HG02678 (cell line): Measurements from ENCODE around the gene DIP2A.

Experiments
- ATAC-seq: cut with Tn5 transposase; IDR thresholded peaks from one replicate; pipeline ENCODE4 v1.9.1; 2021; ENCODE audit warnings: mild to moderate bottlenecking, moderate library complexity; ENCODE audit not compliant: unreplicated experiment

DIP2A gene

DNA sequence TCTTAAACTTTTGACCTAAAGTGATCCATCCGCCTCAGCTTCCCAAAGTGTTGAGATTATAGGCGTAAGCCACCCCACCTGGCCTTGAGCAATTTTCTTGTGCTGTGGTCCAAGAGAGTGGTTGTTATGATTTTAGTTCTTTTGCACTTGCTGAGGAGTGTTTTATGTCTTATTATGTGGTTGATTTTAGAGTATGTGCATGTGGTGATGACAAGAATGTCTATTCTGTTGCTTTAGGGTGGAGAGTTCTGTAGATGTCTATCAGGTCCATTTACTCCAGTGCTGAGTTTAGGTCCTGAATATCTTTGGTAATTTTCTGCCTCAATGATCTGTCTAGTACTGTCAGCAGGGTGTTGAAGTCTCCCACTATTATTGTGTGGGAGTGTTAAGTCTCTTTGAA is 157.4 kb downstream of the DIP2A start:
- ATAC-seq, result no peak

DNA sequence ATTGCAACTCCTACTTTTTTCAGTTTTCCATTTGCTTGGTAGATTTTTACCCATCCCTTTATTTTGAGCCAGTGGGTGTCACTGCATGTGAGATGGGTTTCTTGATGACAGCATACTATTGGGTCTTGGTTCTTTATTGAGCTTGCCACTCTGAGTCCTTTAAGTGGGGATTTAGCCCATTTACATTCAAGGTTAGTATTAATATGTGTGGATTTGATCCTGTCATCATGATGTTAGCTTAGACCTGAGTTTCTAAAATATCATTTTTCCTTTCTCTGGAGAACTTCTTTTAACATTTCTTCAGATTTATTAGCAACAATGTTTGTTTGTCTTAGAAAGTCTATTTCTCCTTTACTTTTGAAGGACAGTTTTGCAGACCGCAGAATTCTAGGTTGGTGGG is 158.0 kb downstream of the DIP2A start:
- ATAC-seq, result no peak

DNA sequence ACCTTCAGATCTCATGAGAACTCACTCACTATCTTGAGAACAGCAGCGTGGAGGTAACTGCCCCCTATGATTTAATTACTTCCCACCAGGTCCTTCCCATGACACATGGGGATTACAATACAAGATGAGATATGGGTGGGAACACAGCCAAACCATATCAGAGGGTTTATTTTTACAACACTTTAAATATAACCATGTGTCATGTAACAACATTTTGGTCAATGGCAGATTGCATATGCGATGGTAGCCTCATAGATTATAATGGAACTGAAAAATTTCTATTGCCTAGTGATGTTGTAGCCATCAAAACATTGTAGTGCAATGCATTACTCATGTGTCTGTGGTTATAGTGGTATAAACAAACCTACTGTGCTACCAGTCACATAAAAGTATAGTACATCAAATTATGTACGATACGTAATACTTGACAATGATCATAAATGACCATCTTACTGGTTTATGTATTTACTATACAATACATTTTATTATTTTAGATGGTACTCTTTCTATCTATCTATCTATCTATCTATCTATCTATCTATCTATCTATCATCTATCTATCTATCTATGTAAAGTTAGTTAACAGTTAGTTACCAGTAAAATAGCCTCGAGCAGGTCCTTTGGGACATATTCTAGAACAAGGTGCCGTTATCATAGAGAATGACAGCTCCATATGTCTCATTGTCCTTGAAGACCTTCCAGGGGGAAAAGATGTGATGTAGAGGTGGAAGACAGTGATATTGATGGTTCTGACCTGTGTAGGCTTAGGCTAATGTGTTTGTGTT is 158.8 kb downstream of the DIP2A start:
- ATAC-seq, result no peak

- ATAC-seq, result no peak
These were observed 160.2 kb downstream of the DIP2A start for GRCh38 chr21:46618738-46619379.
